ENCODE data around the gene FNDC10.

FNDC10 gene

DNA sequence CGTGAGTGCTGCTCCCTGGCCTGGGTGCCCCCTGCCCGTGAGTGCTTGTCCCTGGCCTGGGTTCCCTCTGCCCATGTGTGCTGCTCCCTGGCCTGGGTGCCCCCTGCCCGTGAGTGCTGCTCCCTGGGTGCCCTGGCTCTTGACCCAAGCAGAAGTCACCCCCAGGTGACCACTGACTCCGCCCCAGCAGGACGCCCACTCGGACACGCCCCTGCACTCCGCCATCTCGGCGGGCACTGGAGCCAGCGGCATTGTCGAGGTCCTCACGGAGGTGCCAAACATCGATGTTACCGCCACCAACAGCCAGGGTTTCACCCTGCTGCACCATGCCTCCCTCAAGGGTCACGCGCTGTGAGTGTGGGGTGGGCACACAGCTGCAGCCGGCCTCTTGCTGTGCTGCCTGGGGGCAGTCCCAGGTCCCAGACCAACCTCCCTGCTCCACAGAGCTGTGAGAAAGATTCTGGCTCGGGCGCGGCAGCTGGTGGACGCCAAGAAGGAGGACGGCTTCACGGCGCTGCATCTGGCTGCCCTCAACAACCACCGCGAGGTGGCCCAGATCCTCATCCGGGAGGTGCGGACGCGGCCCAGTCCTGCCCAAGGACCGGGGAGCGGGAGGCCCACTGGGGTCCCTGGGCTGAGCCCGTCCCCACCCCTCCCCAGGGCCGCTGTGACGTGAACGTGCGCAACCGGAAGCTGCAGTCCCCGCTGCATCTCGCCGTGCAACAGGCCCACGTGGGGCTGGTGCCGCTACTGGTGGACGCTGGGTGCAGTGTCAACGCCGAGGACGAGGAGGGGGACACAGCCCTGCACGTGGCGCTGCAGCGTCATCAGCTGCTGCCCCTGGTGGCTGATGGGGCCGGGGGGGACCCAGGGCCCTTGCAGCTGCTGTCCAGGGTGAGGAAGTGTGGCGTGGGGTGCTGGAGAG, 28.2 kb upstream of the FNDC10 start:
- DNase-seq, result no peak

DNA sequence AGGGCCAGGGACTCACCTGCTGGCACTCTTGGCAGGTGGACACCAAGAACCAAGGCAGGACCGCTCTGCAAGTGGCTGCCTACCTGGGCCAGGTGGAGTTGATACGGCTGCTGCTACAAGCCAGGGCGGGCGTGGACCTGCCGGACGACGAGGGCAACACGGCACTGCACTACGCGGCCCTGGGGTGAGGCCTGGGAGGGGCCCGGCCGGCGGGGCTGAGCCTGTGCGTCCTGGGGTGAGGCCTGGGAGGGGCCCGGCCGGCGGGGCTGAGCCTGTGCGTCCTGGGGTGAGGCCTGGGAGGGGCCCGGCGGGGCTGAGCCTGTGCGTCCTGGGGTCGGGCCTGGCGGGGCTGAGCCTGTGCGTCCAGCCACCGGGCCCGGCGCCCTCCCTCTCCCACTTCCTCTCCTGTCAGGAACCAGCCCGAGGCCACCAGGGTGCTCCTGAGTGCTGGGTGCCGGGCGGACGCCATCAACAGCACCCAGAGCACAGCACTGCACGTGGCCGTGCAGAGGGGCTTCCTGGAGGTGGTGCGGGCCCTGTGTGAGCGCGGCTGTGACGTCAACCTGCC, 27.4 kb upstream of the FNDC10 start:
- DNase-seq, result no peak

GRCh38 chr1:1626207-1627141, 26.5 kb upstream of the FNDC10 start:
- DNase-seq, result no peak

DNA sequence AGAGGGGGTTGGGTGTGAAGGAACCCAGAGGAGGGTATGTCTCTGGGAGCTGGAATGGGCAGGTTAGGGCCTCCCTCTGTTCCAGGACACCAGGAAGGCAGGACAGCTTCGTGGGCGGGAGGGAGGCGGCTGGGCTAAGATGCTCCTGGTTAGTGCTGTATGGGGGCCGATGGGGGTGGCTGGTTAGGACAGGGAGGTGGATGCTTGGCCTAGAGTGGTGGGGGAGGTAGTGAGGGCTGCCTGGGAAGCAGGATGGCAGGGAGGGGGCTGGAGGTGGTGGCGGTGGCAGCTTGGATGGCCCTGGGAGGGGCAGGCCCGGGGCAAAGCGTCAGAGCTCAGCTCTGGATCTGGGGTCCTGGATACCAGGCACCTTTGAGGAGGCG, 25.9 kb upstream of the FNDC10 start:
- no peak for DNase-seq

- no peak for DNase-seq
Measured at GRCh38 chr1:1625404-1625775, 25.5 kb upstream of the FNDC10 start.

DNA sequence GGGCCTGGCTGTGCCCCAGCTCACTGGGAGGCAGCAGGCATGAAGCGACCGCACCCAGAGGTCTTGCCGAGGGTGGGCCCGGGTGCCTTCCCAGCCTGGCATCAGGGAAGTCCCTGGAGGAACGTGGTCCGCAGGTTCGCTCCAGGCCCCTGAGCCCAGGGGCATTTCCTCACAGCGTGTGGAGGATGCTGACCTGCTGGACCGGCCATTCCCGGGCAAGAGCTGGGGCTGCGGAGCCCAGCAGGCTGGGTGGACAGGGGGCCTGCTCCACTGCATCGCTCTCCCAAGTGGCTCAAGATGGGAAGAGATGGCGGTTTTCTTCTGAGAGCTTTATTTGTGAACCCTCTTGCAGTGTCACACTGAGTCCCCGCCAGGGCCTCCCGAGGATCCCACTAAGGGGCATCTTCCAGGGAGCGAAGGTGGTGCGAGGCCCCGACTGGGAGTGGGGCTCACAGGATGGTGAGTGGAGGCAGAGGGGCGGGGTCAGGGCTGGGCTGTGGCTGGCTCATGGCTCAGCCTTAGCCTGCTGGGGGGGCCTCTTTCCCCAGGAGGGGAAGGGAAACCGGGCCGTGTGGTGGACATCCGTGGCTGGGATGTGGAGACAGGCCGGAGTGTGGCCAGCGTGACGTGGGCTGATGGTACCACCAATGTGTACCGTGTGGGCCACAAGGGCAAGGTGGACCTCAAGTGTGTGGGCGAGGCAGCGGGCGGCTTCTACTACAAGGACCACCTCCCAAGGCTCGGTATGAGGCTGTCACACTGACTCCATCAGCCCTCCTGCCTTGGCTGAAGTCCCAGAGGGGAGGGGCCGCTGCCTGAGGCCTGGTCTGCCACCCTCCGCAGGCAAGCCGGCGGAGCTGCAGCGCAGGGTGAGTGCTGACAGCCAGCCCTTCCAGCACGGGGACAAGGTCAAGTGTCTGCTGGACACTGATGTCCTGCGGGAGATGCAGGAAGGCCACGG, 24.8 kb upstream of the FNDC10 start:
- DNase-seq, result no peak

- DNase-seq, result no peak
Measured at GRCh38 chr1:1623631-1624442, 23.9 kb upstream of the FNDC10 start.

DNA sequence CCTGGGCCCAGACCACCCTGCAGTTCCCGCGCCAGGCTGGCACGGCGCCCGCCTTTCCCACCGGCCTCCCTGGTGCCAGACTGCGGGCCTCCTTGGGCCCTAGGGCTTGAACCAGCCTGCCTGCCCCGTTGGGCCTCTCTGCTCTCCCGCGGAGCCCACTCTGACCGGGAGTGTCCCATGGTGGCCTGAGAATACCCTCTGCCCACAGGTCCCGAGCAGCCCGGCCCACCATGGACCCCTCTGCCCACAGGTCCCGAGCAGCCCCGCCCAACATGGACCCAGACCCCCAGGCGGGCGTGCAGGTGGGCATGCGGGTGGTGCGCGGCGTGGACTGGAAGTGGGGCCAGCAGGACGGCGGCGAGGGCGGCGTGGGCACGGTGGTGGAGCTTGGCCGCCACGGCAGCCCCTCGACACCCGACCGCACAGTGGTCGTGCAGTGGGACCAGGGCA, 23.3 kb upstream of the FNDC10 start:
- no peak for DNase-seq

DNA sequence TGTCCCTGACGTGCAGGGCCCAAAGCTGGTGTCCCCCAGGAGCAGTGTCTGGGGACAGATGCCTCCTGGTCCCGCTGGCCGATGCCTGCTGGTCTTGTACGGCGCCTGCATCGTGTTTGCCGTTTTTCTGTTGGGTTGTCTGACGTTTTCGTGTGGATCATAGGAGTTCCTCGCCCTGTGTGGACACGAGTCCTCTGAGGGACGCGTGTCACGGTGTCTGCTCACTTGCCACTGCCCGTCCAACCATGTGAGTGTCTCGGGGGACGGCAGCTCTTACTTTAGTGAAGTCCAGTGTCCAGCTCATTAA, 22.8 kb upstream of the FNDC10 start:
- DNase-seq, result no peak

- no peak for DNase-seq
Measured at GRCh38 chr1:1622010-1622787, 22.3 kb upstream of the FNDC10 start.

- DNase-seq, result no peak
Measured at GRCh38 chr1:1621173-1622009, 21.5 kb upstream of the FNDC10 start.

DNA sequence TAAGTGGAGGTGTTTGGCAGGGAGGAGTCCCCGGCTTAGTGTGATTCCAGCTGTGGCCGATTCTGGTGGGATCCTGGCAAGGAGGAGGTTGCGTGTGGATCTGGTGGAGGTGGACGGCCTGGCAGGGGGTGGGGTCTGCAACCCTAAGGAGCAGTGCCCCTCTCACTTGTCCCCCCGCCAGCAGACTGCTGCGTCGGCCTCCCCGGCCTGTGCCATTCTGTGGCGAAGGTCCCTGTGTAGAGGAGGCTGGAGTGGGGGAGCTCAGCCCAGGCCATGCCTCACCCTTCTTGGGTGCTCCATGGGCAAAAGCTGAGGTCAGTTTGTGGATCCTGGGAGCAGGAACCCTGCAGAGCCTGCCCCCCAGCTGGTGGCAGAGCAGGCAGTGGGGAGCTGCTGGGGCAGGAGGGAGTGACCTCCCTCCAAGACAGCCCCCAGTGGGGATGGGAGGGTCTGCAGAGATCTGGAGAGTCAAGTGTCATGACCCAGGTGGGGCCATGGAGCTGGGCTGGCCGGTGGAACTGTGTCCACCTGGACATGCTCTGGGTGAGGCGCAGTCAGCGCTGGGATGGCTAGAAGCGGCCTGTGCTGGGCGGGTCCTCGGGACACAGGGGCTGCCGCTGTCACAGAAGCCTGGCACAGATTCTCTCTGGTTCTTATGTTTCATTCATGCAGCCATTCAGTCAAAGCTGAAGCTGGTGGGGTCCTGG, 20.7 kb upstream of the FNDC10 start:
- DNase-seq, result no peak

- DNase-seq, result peak; percentile 6 to 35
Measured at GRCh38 chr1:1619917-1620361, 20.0 kb upstream of the FNDC10 start.

DNA sequence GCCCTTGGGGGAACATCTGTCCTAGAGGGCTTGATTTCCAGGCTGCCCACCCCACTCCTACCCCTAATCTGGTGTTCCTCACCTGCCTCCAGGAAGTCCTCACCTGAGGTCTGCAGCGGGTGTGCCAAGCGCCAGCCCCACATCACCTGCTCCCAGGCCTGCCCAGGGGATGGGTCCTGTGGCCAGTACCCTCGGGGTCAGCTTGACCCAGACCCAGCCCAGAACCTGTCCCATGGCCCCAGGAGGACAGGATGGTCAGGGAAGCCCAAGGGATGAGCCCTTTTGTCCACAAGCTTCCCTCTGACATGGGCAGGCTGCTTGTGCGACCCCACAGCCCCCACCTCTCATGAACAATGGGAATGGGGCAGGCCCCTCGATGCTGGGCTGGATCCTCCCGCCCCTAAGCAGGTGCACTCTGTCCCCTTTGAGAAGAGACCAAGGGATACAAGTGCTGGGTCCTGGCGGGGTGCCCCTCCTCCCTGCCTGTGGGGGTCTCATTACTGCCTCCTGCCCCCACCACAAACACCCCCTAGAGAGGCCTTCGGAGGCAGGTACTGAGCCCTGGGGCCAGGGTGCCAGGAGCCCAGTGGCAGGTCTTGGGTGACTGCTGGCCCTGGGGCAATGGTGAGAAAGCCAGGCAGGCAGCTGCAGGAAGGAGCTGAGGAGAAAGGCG, 18.6 kb upstream of the FNDC10 start:
- no peak for DNase-seq

- no peak for DNase-seq
Measured at GRCh38 chr1:1617925-1618324, 18.0 kb upstream of the FNDC10 start.

DNA sequence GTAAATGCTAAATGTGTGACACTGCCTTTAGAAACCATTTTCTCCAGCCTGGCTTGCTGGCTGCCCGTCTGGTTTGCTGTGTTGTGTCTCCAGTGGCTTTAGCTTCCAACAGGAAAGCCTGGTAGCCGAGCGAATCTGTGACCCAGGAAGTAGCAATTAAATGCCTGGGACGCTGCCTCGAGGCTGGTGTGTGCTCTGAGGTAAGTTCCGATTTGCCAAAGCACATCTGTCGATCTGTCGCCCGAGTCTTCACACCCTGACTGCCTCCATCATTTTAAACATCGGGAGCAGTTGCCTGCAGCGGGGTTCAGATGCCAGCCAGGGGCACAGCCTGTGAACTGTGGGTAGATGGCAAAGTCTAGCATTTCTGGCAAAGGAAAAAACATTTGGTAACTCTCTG, 17.6 kb upstream of the FNDC10 start:
- DNase-seq, result no peak

- no peak for DNase-seq
Measured at GRCh38 chr1:1616838-1617237, 16.9 kb upstream of the FNDC10 start.

Measured in inflammatory macrophage (primary cell).